HEK293T (cell line): ENCODE data around the gene PRR11.

ENCODE experiments used
- BHLHE40 ChIP-seq: fragments of 450-650 bp; IDR thresholded peaks from 2 replicates; pipeline ENCODE4 v1.6.1; 2016; ENCODE audit warnings: mild to moderate bottlenecking, moderate library complexity, borderline replicate concordance
- FOXK2 ChIP-seq: fragments of 450-650 bp; IDR thresholded peaks from 2 replicates; pipeline ENCODE4 v1.6.1; 2016; ENCODE audit warnings: mild to moderate bottlenecking
- FOXM1 ChIP-seq: fragments of 450-650 bp; IDR thresholded peaks from 2 replicates; pipeline ENCODE4 v1.6.1; 2017; ENCODE audit warnings: mild to moderate bottlenecking, borderline replicate concordance
- NFRKB ChIP-seq: fragments of 450-650 bp; IDR thresholded peaks from 2 replicates; pipeline ENCODE4 v1.6.1; 2016; ENCODE audit warnings: mild to moderate bottlenecking, moderate library complexity
- SP1 ChIP-seq: fragments of 450-650 bp; IDR thresholded peaks from 2 replicates; pipeline ENCODE4 v1.6.1; 2017
- SUZ12 ChIP-seq: fragments of 450-650 bp; IDR thresholded peaks from 2 replicates; pipeline ENCODE4 v1.6.1; 2016; ENCODE audit warnings: mild to moderate bottlenecking
- TARDBP ChIP-seq: fragments of 450-650 bp; IDR thresholded peaks from 2 replicates; pipeline ENCODE4 v1.6.1; 2016
- TF ChIP-seq, protein P1 (sequence below): fragments of 450-650 bp; IDR thresholded peaks from 2 replicates; pipeline ENCODE4 v1.6.1; 2016

DNA sequence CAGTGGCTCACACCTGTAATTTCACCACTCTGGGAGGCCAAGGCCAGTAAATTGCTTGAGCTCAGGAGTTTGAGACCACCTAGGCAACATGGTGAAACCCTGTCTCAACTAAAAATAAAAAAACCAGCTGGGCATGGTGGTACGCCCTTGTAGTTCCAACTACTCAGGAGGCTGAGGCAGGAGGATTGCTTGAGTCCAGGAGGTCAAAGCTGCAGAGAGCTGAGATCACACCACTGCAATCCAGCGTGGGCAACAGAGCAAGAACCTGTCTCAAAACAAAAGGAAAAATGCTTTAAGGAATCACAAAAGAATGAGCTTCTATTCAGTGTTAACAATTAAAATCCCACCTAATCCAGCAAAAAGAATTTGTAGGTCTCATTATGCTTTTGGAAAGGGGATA, 5.9 kb downstream of the PRR11 start:
- no peak for TF ChIP-seq FOXK2
- TF ChIP-seq TARDBP: no peak
- no peak for TF ChIP-seq FOXM1
- TF ChIP-seq, protein P1, sequence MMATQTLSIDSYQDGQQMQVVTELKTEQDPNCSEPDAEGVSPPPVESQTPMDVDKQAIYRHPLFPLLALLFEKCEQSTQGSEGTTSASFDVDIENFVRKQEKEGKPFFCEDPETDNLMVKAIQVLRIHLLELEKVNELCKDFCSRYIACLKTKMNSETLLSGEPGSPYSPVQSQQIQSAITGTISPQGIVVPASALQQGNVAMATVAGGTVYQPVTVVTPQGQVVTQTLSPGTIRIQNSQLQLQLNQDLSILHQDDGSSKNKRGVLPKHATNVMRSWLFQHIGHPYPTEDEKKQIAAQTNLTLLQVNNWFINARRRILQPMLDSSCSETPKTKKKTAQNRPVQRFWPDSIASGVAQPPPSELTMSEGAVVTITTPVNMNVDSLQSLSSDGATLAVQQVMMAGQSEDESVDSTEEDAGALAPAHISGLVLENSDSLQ: no peak
- TF ChIP-seq SP1: no peak
- TF ChIP-seq SUZ12: no peak
- no peak for TF ChIP-seq NFRKB
- TF ChIP-seq BHLHE40: no peak
